Keratinocyte (primary cell): ENCODE results near the gene TCERG1L. TPM values are rescaled to one million over a fixed set of nuclear protein-coding genes. Genes with fewer than 3 reads are reported as not detected.

Experiments used
- DNase-seq: peaks from one replicate; pipeline ENCODE4 v3.0.0-alpha.2; 2011; ENCODE audit warnings: low read depth, missing footprints, low spot score
- FAIRE-seq: peaks from 2 replicates; lab custom pipeline; 2011; peaks lifted over from hg19 to GRCh38; lab: Jason Lieb, UNC
- H2AFZ ChIP-seq: 2 replicates; pipeline ENCODE4 v1.6.0; 2012; ENCODE audit warnings: low read length, control low read depth, inconsistent platforms; ENCODE audit not compliant: control insufficient read depth
- H3K27ac ChIP-seq: 2 replicates; pipeline ENCODE4 v1.5.1; 2011; ENCODE audit warnings: low read length; ENCODE audit not compliant: control insufficient read depth, insufficient read depth
- H3K27me3 ChIP-seq: 3 replicates; pipeline ENCODE4 v1.6.0; 2011; ENCODE audit warnings: low read length; ENCODE audit not compliant: control insufficient read depth, insufficient read depth; ENCODE audit errors: extremely low read depth
- H3K36me3 ChIP-seq, 2 experiments: 2 replicates in 1 of 2; 3 replicates in 1 of 2; pipeline ENCODE4 v1.5.1; 2011; ENCODE audit warnings: low read length in 2 of 2, mild to moderate bottlenecking in 1 of 2; ENCODE audit not compliant: control insufficient read depth in 2 of 2, insufficient read depth in 2 of 2; ENCODE audit errors: extremely low read depth in 1 of 2
- H3K4me1 ChIP-seq: 3 replicates; pipeline ENCODE4 v1.5.1; 2011; ENCODE audit warnings: low read length; ENCODE audit not compliant: control insufficient read depth, insufficient read depth; ENCODE audit errors: extremely low read depth
- H3K4me2 ChIP-seq: 3 replicates; pipeline ENCODE4 v1.6.0; 2011; ENCODE audit warnings: low read depth, low read length; ENCODE audit not compliant: control insufficient read depth, insufficient read depth; ENCODE audit errors: extremely low read depth
- H3K4me3 ChIP-seq, 3 experiments: fragments of 200-600 bp in 1 of 3; sonication (generic) in 1 of 3; 2 replicates in 2 of 3; 3 replicates in 1 of 3; pipeline ENCODE4 v1.5.1; 2011 to 2016; ENCODE audit warnings: low read length in 3 of 3, mild to moderate bottlenecking in 3 of 3, control low read depth in 2 of 3, inconsistent platforms in 1 of 3, low read depth in 1 of 3, mixed read lengths in 1 of 3, mixed run types in 1 of 3, moderate library complexity in 1 of 3; ENCODE audit not compliant: control insufficient read depth in 2 of 3, insufficient read depth in 2 of 3; ENCODE audit errors: extremely low read depth in 1 of 3
- H3K79me2 ChIP-seq: 2 replicates; pipeline ENCODE4 v1.6.0; 2012; ENCODE audit warnings: low read length; ENCODE audit not compliant: control insufficient read depth, insufficient read depth
- H3K9ac ChIP-seq: 3 replicates; pipeline ENCODE4 v1.6.0; 2011; ENCODE audit warnings: low read length; ENCODE audit not compliant: control insufficient read depth, insufficient read depth; ENCODE audit errors: extremely low read depth
- H3K9me1 ChIP-seq: 3 replicates; pipeline ENCODE4 v1.6.0; 2011; ENCODE audit warnings: low read length; ENCODE audit not compliant: control insufficient read depth, insufficient read depth; ENCODE audit errors: extremely low read depth
- H3K9me3 ChIP-seq: 2 replicates; pipeline ENCODE4 v1.5.1; 2012; ENCODE audit warnings: low read depth, low read length; ENCODE audit not compliant: control insufficient read depth
- H4K20me1 ChIP-seq: 3 replicates; pipeline ENCODE4 v1.6.0; 2011; ENCODE audit warnings: low read length; ENCODE audit not compliant: control insufficient read depth, insufficient read depth; ENCODE audit errors: extremely low read depth
- EZH2 ChIP-seq: IDR thresholded peaks from one replicate; pipeline ENCODE4 v1.6.1; 2012; ENCODE audit warnings: inconsistent platforms, mild to moderate bottlenecking, low read length, moderate library complexity
- dilution Hi-C: fragments of 300-500 bp; cut with MboI; formaldehyde crosslinking; loops from one replicate; pipeline ENCODE4 v1.7.0; 2020; ENCODE audit warnings: low sequenced_read_pairs; ENCODE audit not compliant: extremely low pct_ligation_motif_present
- polyA plus RNA-seq, 5 experiments: library from polyadenylated mRNA; depleted of rRNA in 3 of 5; stranded (reverse) in 3 of 5; stranded (forward) in 1 of 5; unstranded in 1 of 5; fragments of >200 nt; gene quantifications; 1 replicate in 1 of 5; 2 replicates in 3 of 5; 3 replicates in 1 of 5; pipeline versions ENCODE4 v1.2.1 to v1.2.3, GENCODE V29; 2011 to 2012; ENCODE audit warnings: missing spikeins in 2 of 5, low read depth in 1 of 5, low replicate concordance in 1 of 5
- TF ChIP-seq, protein P1 (sequence below), 3 experiments: IDR thresholded peaks in 1 of 3; conservative IDR thresholded peaks in 1 of 3; optimal IDR thresholded peaks in 1 of 3; 2 replicates in 2 of 3; 3 replicates in 1 of 3; pipeline versions ENCODE3 to v1.5.1; 2011; ENCODE audit warnings: low read length in 3 of 3, mild to moderate bottlenecking in 3 of 3, moderate library complexity in 2 of 3, control low read depth in 1 of 3, inconsistent platforms in 1 of 3; ENCODE audit not compliant: insufficient read depth in 2 of 3; ENCODE audit errors: extremely low read depth in 1 of 3

TCERG1L gene
- polyA plus RNA-seq, 1 donor (not counting 4 experiments of a cell fraction or from before 2014, with no cell fraction given) = not detected

DNA sequence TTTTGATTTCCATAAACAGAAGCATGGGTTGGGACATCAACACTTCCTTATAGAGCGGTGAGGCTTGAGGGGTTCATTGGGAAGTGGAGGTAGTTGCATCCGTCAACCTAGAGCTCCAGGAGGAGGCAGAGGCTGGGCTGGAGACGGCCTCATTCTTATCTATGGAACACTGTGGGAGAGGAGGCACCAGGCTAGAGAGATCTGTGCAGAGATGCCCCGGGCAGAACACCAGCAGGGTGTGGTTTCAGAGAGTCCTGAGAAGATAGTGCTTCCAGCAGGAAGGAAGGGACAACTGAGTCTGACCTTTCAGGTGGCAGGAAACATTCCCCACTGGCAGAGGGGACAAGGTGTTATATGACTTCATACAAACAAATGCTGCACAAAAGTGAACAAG lies 56.7 kb downstream of the TCERG1L start:
- Histone ChIP-seq H3K9me1 (no peaks in the 10 kb centered on the region), H3K9me3 (peaks cover 20% of the 10 kb centered on the region), H3K27me3 (no peaks in the 10 kb centered on the region), H3K9ac (no peak overlapping the region), H3K27ac (no peak overlapping the region), H3K36me3 (no peaks in the 10 kb centered on the region), H2AFZ (no peak overlapping the region), H3K4me3 (no peak overlapping the region), H3K4me2 (no peak overlapping the region), H3K79me2 (no peaks in the 10 kb centered on the region), H4K20me1 (no peaks in the 10 kb centered on the region), H3K4me1 (no peaks in the 10 kb centered on the region)
- TF ChIP-seq, protein P1, sequence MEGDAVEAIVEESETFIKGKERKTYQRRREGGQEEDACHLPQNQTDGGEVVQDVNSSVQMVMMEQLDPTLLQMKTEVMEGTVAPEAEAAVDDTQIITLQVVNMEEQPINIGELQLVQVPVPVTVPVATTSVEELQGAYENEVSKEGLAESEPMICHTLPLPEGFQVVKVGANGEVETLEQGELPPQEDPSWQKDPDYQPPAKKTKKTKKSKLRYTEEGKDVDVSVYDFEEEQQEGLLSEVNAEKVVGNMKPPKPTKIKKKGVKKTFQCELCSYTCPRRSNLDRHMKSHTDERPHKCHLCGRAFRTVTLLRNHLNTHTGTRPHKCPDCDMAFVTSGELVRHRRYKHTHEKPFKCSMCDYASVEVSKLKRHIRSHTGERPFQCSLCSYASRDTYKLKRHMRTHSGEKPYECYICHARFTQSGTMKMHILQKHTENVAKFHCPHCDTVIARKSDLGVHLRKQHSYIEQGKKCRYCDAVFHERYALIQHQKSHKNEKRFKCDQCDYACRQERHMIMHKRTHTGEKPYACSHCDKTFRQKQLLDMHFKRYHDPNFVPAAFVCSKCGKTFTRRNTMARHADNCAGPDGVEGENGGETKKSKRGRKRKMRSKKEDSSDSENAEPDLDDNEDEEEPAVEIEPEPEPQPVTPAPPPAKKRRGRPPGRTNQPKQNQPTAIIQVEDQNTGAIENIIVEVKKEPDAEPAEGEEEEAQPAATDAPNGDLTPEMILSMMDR (optimal IDR thresholded peaks at IDR 0.05 in 1 of 3, IDR thresholded peaks at IDR 0.05 in 1 of 3, conservative IDR thresholded peaks at IDR 0.05 in 1 of 3; ENCODE audit: extremely low read depth in 1 of 3, insufficient read depth in 2 of 3, low read length in 3 of 3) = no peak
- no peak for TF ChIP-seq EZH2
- no peak for FAIRE-seq
- no peak for DNase-seq
- dilution Hi-C loops = no loop called here

DNA sequence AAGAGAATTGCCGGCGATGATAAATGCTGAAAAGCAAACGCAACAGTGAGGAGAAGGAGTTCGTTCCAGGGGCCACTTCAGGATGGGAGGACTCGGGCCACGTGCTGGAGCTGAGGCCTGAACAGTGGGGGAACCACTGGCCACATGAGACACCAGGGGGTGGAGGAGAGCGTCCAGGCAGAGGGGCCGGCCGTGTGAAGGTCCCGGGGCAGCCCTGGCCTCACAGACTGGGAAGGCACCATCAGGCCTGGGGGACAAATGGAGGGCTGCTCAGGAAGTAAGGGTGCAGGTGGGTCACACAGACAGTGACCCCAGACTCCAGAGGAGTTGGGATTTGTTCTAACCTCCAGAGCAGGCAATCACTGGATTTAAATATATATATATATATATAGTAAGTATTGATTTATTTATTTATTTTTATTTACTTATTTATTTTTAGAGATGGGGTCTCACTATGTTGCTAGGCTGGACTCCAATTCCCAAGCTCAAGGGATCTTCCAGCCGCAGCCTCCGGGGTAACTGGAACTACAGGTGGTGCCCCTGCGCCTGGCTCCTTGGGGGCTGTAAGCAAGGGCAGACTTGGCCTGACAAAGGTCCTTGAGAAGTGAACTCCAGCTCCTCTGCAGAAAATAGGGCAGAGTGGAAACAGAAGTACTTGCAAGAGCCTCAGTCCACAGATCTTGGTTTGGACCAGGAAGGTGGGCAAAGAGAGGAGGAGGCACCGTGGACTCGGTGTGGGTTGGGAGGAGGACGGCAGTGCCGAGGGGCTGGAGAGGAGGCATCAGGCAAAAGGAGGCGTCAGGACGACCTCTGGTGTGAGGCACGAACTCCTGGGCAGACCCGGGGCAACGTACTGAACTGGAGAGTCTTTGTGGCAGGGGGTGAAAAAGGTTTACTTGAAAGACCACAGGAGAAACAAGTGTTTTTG lies 57.3 kb downstream of the TCERG1L start:
- Histone ChIP-seq H3K9ac (no peak overlapping the region), H3K27me3 (no peaks in the 10 kb centered on the region), H3K9me1 (no peaks in the 10 kb centered on the region), H3K27ac (no peak overlapping the region), H3K4me1 (no peaks in the 10 kb centered on the region), H3K4me3 (no peak overlapping the region), H3K36me3 (no peaks in the 10 kb centered on the region), H3K4me2 (no peak overlapping the region), H2AFZ (no peak overlapping the region), H4K20me1 (no peaks in the 10 kb centered on the region), H3K79me2 (no peaks in the 10 kb centered on the region), H3K9me3 (peaks cover 14% of the 10 kb centered on the region)
- DNase-seq (no peak), FAIRE-seq (no peak)
- dilution Hi-C loops = no loop called here
- TF ChIP-seq, protein P1 (optimal IDR thresholded peaks at IDR 0.05 in 1 of 3, IDR thresholded peaks at IDR 0.05 in 1 of 3, conservative IDR thresholded peaks at IDR 0.05 in 1 of 3; ENCODE audit: extremely low read depth in 1 of 3, insufficient read depth in 2 of 3, low read length in 3 of 3) = no peak
- TF ChIP-seq EZH2 = no peak
